HG03045 (cell line): Measurements from ENCODE around the gene PRKCSH.
"Not testable (repeated sequence)": the region's sequence is repeated elsewhere in the genome, so short reads cannot be mapped to it uniquely, and the experiment has no call there.

Source experiments
- ATAC-seq: cut with Tn5 transposase; IDR thresholded peaks from one replicate; pipeline ENCODE4 v1.9.1; 2021; ENCODE audit warnings: mild to moderate bottlenecking, moderate library complexity; ENCODE audit not compliant: unreplicated experiment

Gene PRKCSH

DNA sequence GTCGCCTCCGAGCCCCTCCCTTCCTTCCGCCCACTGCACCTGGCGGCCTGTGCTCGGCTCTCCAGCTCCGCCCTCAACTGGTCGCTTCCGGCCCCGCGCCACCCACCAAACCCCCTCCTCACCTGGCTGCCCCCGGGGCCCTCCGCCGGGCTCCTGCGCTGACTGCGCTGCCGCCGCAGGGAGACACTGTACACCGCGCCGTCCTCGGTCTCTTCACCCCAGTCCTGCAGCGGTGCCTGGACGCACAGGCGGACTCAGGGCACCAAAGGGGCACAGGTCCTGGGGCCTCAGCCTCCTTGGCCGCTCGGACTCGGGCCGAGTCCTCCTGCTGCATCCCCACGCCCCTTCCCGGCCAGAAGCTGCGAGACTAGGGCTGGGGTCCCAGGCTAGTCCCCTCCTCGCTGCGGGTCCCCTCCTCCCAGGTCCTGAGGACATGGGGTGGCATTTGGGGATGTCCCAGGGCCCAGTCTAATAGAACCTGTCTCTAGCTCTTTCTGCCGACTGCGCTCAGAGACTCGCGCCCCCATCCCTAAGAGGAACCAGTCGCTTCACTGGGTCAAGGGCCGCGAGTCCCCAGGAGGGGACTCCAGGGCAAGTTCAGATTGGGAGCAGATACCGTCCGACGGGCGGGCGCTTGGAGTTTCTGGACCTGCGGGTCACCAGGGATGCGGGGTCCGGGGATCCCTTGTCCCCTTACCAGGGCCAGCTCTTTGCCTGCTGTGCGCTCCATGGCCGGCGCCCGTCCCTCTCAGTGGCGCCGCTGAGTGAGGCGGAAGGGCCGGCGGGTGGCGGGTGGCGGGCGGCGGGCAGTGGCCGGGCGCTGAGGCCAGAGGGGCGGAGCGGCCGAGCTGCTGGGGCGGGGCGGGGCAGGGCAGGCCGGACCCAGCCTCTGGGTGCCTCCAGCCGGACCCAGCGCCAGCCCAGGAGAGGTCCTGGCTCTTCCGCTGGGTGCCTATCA is 16.6 kb upstream of the PRKCSH start, which contains the start of gene RGL3:
RGL3 (minus strand) TSS at position 766 of the 958 bp plus-strand sequence; CDS start at position 730, 36 bp downstream.
- no peak for ATAC-seq

- no peak for ATAC-seq
Observed at GRCh38 chr19:11420429-11421370, 14.7 kb upstream of the PRKCSH start.

- peak; percentile 14 for ATAC-seq
Observed at GRCh38 chr19:11421371-11422098, 13.9 kb upstream of the PRKCSH start.

DNA sequence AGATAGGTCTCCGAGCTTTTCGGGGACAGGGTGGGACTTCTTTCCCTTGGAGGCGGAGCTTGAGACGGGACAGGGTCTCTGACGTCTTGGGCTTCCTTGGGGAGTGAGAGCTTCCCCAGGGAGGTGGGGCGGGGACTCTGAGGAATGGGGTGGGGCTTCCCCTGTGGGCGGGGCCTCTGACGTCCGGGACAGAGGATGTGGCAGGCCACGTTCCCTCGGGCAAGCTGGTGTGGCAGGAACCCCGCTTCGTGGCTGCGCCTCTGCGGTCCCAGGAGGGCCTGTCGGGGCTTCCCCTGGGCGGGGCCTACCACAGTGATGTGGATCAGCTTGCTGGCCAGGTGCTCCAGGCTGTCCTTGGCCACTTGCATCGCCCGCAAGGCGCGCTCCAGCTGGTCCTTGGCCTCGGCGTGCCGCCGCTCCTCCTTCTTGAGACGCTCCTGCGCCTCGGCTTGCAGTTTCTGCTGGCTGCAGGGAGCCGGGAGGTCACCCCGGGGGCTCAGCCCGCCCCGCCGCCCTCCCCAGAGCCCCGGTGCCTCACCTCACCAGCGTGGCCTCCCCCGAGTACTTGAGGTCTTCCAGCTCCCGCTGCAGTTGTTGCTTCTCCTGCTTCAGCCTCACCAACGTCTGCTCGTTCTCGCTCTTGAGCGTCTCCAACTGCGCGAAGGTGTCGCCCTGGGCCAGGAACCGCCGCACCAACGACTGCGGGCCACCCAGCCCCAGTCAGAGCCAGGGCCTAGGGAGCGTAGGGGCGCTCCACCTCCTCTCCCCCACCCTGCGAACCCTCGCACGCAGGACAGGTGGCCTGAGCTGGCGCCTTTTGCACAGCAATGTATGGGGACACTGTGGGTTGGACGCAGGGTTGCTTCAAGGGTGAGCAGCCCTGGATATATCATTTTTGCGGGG is 13.0 kb upstream of the PRKCSH start:
- peak; percentile 52 for ATAC-seq

- ATAC-seq = no peak
Observed at GRCh38 chr19:11423164-11423790, 12.2 kb upstream of the PRKCSH start.

GRCh38 chr19:11423791-11424181 is 11.6 kb upstream of the PRKCSH start:
- no peak for ATAC-seq

DNA sequence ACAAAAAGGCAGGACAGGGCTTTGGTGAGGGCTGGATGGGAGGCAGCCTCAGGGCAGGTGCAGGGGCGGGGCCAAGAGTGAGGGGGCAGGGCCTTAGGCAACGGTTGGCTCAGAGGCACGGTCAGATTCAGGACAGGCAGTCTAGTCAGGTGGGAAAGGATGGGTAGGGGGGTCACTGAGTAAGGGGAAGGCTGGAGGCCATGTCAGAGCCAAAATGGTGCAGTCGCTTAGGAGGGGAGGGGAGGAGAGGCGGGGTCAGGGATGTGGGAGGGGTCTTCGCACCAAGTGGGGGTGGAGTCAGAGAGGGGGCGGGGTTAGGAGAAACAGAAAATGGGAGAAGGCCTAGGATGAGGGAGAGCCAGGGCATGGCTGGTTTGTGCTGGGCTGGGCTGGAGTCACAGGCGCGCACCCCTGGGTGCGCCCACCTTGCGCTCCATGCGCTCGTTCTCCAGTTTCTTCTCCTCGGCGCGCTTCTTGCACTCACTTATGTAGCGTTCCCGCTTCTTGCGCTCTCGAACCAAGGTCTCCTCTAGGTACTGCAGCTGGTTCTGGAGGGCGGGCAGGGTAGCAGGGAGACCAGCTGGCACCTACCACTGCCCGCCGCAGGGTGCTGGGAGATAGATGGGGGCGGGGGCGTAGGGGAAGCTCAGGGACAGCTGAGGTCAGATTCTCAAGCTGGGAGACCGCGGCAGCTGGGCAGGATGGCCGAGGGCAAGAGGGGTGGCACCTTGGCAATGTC is 9.5 kb upstream of the PRKCSH start:
- no peak for ATAC-seq

DNA sequence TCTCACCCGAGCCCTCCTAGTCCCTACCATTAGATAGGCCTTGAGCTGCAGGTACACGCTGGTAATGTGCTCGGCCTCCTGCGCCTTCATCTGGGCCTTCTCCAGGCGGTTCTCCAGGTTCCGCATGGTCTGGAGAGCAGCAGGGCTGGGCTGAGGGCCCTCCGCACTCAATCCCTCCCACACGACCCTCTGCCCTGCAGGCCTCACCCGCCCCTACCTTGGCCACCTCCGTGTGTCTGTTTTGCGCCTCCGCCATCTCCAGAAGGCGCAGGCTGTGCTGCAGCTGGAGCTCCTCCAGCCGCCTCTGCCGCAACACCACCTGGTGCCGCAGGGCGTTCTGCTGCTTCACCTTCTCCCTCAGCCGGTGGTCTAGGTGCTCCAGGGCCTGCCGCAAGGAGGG is 8.8 kb upstream of the PRKCSH start:
- no peak for ATAC-seq

DNA sequence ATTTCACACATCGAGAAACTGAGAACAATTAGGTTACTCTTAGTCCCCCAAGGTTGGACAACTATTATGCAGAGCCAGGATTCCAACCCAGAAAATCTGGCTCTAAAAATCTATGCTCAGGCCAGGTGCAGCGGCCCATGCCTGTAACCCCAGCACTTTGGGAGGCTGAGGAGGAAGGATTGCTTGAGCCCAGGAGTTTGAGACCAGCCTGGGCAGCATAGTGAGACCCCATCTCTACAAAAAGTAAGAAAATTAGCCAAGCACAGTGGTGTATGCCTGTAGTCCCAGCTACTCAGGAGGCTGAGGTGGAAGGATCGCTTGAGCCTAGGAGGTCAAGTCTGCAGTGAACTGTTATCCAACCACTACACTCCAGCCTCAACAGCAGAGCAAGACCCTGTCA is 1.9 kb upstream of the PRKCSH start:
- not testable (repeated sequence) for ATAC-seq

DNA sequence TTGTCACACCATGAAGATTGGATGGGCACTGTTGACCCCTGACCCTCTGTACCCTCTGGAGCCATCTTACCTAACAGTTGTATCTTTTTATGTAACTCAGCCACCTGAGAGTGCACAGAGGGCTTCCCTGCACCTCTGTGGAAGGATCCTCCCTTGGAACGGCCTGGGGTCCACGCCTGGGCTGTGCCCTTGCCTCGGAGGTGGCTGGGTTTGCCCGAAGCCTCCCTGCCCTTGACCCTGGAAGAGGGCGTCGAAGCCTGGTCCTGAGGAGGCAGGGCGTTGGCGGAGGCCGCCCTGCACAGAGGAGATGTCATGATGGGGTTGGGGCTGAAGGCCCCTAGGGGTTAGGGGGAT is 755 bp upstream of the PRKCSH start:
- no peak for ATAC-seq

DNA sequence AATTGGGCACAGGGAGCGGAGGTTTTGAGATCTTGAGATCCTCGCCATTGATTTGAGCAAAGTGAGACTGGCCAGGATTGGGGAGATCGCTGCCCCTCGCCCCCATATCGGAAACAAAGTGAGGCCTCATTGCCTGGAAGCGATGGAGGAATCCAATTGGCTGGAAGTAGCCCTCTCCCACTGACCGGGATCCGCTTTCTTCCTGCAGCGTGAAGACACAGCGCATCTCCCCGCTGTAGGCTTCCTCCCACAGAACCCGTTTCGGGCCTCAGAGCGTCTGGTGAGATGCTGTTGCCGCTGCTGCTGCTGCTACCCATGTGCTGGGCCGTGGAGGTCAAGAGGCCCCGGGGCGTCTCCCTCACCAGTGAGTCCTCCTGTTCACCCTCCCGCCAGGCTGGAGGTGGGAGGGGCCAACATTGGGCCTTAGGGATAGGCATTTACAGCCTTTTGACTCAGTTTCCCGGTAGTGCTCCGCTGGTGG is 438 bp downstream of the PRKCSH start:
- no peak for ATAC-seq

DNA sequence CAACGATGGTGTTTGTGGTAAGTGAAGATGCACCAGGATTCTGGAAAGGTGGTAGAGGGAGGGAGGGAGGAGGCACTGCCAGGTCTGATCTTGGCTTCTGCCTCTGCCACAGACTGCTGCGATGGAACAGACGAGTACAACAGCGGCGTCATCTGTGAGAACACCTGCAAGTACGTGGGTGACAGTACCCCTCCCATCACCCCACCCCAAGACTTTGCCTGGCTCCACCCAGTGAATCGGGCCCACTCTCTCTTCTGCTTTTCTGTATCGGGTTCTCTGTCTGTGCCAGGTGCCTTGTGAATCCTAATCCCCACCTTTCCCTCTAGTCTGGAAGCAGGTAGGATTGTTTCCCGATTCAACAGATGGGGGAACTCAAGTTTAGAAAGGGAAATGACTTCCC is 2.5 kb downstream of the PRKCSH start:
- no peak for ATAC-seq

DNA sequence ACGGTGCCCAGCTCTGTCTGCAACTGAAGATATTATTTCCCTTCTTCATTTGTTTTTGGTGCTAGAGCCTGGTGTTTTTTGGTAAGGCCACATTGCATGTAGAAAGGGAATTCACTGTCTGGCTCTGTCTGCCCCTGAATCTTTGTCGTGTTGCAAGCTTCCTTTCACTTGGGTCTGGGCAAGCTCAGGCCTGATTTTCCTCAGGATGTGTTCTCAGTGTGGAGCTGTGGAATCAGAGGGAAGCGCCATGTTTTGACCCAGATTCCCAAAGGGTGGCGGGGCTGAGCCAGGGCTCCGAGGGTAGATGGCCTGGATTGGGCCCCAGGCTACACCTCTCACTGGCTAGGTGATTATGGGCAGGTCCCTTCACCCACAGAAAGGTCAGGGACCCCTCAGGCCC is 8.6 kb downstream of the PRKCSH start:
- ATAC-seq = no peak

- ATAC-seq = no peak
Observed at GRCh38 chr19:11445141-11445540, 9.7 kb downstream of the PRKCSH start.

DNA sequence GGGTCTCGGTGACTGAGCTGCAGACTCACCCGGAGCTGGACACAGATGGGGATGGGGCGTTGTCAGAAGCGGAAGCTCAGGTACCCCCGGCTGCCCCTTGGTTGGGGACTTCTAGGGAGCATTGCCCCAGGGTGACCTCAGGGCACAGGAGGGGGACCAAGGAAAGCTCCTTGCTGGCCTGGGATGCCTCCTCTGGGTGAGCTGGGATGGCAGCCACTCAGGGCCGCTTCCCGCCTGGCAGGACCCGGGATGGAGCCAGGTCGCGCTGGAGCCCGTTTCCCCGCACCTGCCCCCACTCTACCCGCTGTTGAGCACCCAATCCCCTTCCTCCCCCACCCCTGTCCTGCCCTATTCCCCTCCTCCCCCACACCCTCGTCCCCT is 10.8 kb downstream of the PRKCSH start:
- ATAC-seq = no peak

DNA sequence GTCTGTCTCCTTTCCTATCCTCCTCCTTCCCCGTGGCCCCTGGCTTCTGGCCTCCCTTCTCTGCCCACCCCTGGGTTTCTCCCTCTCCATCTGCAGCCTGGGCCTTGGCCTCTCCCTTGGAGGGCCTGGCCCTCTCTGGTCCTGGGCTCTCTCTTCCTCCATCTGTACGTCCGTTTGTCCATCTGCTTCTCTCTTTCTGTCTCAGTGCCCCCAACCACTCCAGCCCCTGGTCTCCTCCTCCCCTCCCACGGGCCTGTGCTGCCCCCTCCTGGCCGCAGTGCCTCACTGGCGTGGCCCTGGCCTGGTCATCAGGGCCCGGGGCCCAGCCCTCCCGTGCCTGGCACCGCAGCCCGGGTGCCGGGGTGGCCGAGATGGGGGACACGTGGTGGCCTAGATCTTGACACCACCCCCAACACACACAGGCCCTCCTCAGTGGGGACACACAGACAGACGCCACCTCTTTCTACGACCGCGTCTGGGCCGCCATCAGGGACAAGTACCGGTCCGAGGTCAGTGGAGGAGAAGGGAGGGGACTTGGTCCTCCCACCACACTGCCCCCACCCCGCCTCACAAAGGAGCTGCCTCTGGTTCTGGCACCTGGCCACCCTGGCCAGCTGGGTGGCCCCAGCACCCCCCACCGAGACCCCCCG is 11.3 kb downstream of the PRKCSH start:
- no peak for ATAC-seq

DNA sequence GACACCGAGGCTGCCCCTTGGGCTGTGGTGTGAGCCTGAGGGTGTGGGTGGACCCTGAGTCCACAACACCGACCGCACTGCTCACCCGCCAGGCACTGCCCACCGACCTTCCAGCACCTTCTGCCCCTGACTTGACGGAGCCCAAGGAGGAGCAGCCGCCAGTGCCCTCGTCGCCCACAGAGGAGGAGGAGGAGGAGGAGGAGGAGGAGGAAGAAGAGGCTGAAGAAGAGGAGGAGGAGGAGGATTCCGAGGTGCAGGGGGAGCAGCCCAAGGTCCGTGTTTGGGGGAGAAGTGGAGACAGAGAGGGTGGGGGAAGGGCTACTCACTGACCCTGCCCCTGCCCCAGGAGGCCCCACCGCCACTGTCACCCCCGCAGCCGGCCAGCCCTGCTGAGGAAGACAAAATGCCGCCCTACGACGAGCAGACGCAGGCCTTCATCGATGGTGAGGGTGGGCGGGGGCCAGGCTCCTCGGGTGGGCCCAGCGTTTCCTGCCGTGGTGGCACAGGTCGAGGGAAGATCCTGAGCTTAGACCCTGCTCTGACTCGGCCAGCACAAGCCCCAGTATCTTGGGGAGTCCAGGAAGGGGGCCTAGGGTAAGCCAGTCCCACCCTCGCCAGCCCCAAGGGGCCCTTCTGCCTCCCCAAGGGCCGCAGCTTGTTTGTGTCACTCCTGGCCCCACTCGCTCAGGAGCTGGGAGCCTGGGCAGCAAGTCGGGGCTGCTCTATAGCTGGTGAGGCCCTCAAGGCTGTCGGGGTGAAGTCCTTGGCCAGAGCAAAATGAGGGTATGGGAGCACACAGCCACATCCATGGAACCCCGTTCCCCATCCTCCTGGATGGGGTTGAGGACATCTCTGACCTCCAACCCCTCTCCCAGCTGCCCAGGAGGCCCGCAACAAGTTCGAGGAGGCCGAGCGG is 12.2 kb downstream of the PRKCSH start:
- no peak for ATAC-seq
